Vagina (tissue), 2 donors: ENCODE measurements around the gene COL26A1.

ENCODE experiments used
- CTCF ChIP-seq, 3 experiments: fragments of 450-650 bp in 2 of 3; fragments of 200-600 bp in 1 of 3; sonication (generic) in 1 of 3; IDR thresholded peaks; one replicate each; pipeline ENCODE4 v1.5.1; 2017 to 2019; ENCODE audit warnings: antibody characterized with exemption in 3 of 3, mild to moderate bottlenecking in 2 of 3, moderate library complexity in 2 of 3
- POLR2A ChIP-seq, 2 donors: fragments of 450-650 bp; IDR thresholded peaks; one replicate each; pipeline ENCODE4 v1.6.1; 2017; ENCODE audit warnings: antibody characterized with exemption in 2 of 2, mild to moderate bottlenecking in 2 of 2, moderate library complexity in 2 of 2
- POLR2AphosphoS5 ChIP-seq, 2 donors: sonication (generic); formaldehyde crosslinking; IDR thresholded peaks; one replicate each; pipeline ENCODE4 v1.9.0; 2017; ENCODE audit warnings: antibody characterized with exemption in 2 of 2, mild to moderate bottlenecking in 2 of 2, low read depth in 1 of 2; ENCODE audit not compliant: insufficient read depth in 1 of 2

DNA sequence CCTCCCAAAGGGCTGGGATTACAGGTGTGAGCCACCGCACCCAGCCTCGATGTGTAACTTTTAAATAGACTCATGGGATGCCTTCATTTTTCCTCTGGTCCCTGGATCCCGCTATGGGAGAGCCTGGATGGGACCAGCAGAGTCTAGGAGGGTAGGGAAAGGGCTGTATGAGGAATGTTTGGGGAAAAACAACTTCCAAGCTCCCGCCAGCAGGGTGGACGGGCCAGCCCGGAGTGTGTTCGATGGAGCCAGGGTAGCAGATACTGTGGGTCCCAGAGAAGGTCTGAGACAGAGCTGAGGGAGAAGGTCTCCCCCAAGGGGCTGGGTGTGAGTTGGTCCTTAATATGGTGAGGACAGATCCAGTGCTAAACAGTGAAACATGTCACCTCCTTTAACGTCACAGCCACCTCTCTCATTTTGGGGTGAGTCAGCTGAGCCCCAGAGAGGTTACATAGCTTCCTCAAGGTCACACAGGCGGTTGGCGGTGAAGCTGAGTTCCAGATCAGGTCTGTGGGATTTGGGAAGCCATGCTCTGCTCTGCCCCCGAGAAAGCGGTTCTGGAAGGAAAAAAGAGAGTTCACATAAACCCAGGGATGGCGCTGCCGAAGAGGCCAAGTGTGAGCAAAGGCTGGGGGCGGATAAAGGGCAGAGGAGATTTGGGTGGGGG lies 200.0 kb downstream of the COL26A1 start:
- no peak for TF ChIP-seq POLR2A (IDR thresholded peaks at IDR 0.05)
- TF ChIP-seq CTCF (IDR thresholded peaks at IDR 0.05) = no peak
- TF ChIP-seq POLR2AphosphoS5 (IDR thresholded peaks at IDR 0.05; ENCODE audit: insufficient read depth in 1 of 2, low read depth in 1 of 2) = no peak
